Liver (tissue), 9 donors: ENCODE data around the gene ILKAP. TPM values are rescaled to one million over a fixed set of nuclear protein-coding genes. Genes with fewer than 3 reads are reported as not detected.
"Not testable (repeated sequence)": the region's sequence is repeated elsewhere in the genome, so short reads cannot be mapped to it uniquely, and the experiment has no call there.

Source experiments
- DNase-seq: peaks from one replicate; pipeline ENCODE4 v3.0.0-alpha.2; 2017; ENCODE audit warnings: low spot score
- H3K27ac ChIP-seq, 2 donors: one replicate each; pipeline ENCODE4 v1.7.0; 2013; ENCODE audit warnings: inconsistent platforms in 2 of 2, low read length in 2 of 2, control low read depth in 1 of 2, low read depth in 1 of 2, mild to moderate bottlenecking in 1 of 2
- H3K27me3 ChIP-seq, 4 donors: one replicate each; pipeline versions ENCODE4 v1.6.1 to v1.7.0; 2013; ENCODE audit warnings: low read length in 3 of 4, inconsistent platforms in 1 of 4, mild to moderate bottlenecking in 1 of 4, moderate library complexity in 1 of 4; ENCODE audit not compliant: control insufficient read depth in 4 of 4, insufficient read depth in 4 of 4
- H3K36me3 ChIP-seq, 4 donors: one replicate each; pipeline versions ENCODE4 v1.6.1 to v1.7.0; 2013; ENCODE audit warnings: low read length in 3 of 4, mild to moderate bottlenecking in 3 of 4, low read depth in 1 of 4, moderate library complexity in 1 of 4; ENCODE audit not compliant: control insufficient read depth in 4 of 4, insufficient read depth in 3 of 4
- H3K4me1 ChIP-seq, 4 donors: one replicate each; pipeline versions ENCODE4 v1.6.1 to v1.7.0; 2013; ENCODE audit warnings: low read length in 3 of 4, mild to moderate bottlenecking in 3 of 4, moderate library complexity in 1 of 4; ENCODE audit not compliant: control insufficient read depth in 4 of 4, insufficient read depth in 4 of 4
- H3K4me3 ChIP-seq, 3 donors: one replicate each; pipeline versions ENCODE4 v1.6.1 to v1.7.0; 2013; ENCODE audit warnings: low read length in 3 of 3, control low read depth in 1 of 3, low read depth in 1 of 3, mild to moderate bottlenecking in 1 of 3
- H3K9ac ChIP-seq, 2 donors: one replicate each; pipeline ENCODE4 v1.7.0; 2013; ENCODE audit warnings: low read length in 2 of 2, mild to moderate bottlenecking in 2 of 2, moderate library complexity in 2 of 2, control low read depth in 1 of 2, low read depth in 1 of 2
- H3K9me3 ChIP-seq, 4 donors: one replicate each; pipeline versions ENCODE4 v1.6.1 to v1.7.0; 2013; ENCODE audit warnings: low read length in 3 of 4; ENCODE audit not compliant: control insufficient read depth in 4 of 4
- ATF3 ChIP-seq: IDR thresholded peaks from 2 replicates; pipeline ENCODE4 v1.6.1; 2016; ENCODE audit warnings: antibody characterized with exemption
- EGR1 ChIP-seq, 2 donors: IDR thresholded peaks; 2 replicates each; pipeline ENCODE4 v1.6.1; 2016 to 2018; ENCODE audit warnings: antibody characterized with exemption in 2 of 2, low read depth in 2 of 2
- FOXA1 ChIP-seq: IDR thresholded peaks from 2 replicates; pipeline ENCODE4 v1.6.1; 2016; ENCODE audit warnings: antibody characterized with exemption
- FOXA2 ChIP-seq: IDR thresholded peaks from 2 replicates; pipeline ENCODE4 v1.6.1; 2016; ENCODE audit warnings: antibody characterized with exemption
- GABPA ChIP-seq, 2 donors: IDR thresholded peaks in 1 of 2; conservative IDR thresholded peaks in 1 of 2; 2 replicates each; pipeline ENCODE4 v1.6.1; 2016; ENCODE audit warnings: antibody characterized with exemption in 2 of 2, mild to moderate bottlenecking in 1 of 2, moderate library complexity in 1 of 2
- HNF4A ChIP-seq, 2 donors: conservative IDR thresholded peaks; 2 replicates each; pipeline ENCODE4 v1.6.1; 2016; ENCODE audit warnings: antibody characterized with exemption in 2 of 2, mild to moderate bottlenecking in 2 of 2
- JUND ChIP-seq, 2 donors: IDR thresholded peaks; 2 replicates each; pipeline ENCODE4 v1.6.1; 2016; ENCODE audit warnings: antibody characterized with exemption in 2 of 2
- NR2F2 ChIP-seq: IDR thresholded peaks from 2 replicates; pipeline ENCODE4 v1.6.1; 2016; ENCODE audit warnings: antibody characterized with exemption
- RAD21 ChIP-seq, 2 donors: IDR thresholded peaks; 2 replicates each; pipeline ENCODE4 v1.6.1; 2016; ENCODE audit warnings: antibody characterized with exemption in 2 of 2, mild to moderate bottlenecking in 2 of 2
- RXRA ChIP-seq, 2 donors: IDR thresholded peaks; 2 replicates each; pipeline ENCODE4 v1.6.1; 2017 to 2018; ENCODE audit warnings: antibody characterized with exemption in 2 of 2, mild to moderate bottlenecking in 1 of 2
- SP1 ChIP-seq: IDR thresholded peaks from 2 replicates; pipeline ENCODE4 v1.6.1; 2018; ENCODE audit warnings: antibody characterized with exemption, mild to moderate bottlenecking
- TAF1 ChIP-seq: conservative IDR thresholded peaks from 2 replicates; pipeline ENCODE4 v1.6.1; 2016; ENCODE audit warnings: antibody characterized with exemption, mild to moderate bottlenecking
- YY1 ChIP-seq: IDR thresholded peaks from 2 replicates; pipeline ENCODE4 v1.6.1; 2016; ENCODE audit warnings: antibody characterized with exemption, mild to moderate bottlenecking
- ZBTB33 ChIP-seq: IDR thresholded peaks from 2 replicates; pipeline ENCODE4 v1.6.1; 2016; ENCODE audit warnings: antibody characterized with exemption
- WGBS: extraction: QIAGEN DNeasy Blood & Tissue Kit; methylation state at CpG from one replicate; pipeline ENCODE4 v1.1.7; 2013; 5-methylcytosine and 5-hydroxymethylcytosine counted together
- polyA plus RNA-seq, 2 donors: library from polyadenylated mRNA; stranded (reverse) in 1 of 2; unstranded in 1 of 2; fragments of 200-250 nt in 1 of 2; fragments of >200 nt in 1 of 2; fragmentation: Nextera tagmentation in 1 of 2; extraction: Ambion mirVana in 1 of 2; gene quantifications; one replicate each; pipeline versions ENCODE4 v1.2.1 to v1.2.3, GENCODE V29; 2013 to 2015
- total RNA-seq, 2 donors: library from RNA; depleted of rRNA; stranded (reverse); fragments of >200 nt; gene quantifications; one replicate each; pipeline ENCODE4 v1.2.3, GENCODE V29; 2014
- TF ChIP-seq, protein P1 (sequence below): fragments of 150-350 bp; IDR thresholded peaks from 2 replicates; pipeline ENCODE4 v1.5.1; 2017; ENCODE audit warnings: improper control_type of control experiment, low read depth, low read length; ENCODE audit not compliant: missing input control
- donor health status: healthy.
- donor health status: healthy.
- donor health status: healthy.
- donor health status: healthy.
- donor health status: healthy.

The ILKAP gene
- total and polyA plus RNA-seq, 4 donors, result 15.0 to 21.1 (median 20.0) TPM

- 95% methylated on average over 2 of the region's 2 CpGs for WGBS
- no peaks in the 10 kb centered on the region for H3K9me3 ChIP-seq
- no peak overlapping the region for H3K9ac ChIP-seq
These were observed 29.8 kb downstream of the ILKAP start for GRCh38 chr2:238173692-238174091.

DNA sequence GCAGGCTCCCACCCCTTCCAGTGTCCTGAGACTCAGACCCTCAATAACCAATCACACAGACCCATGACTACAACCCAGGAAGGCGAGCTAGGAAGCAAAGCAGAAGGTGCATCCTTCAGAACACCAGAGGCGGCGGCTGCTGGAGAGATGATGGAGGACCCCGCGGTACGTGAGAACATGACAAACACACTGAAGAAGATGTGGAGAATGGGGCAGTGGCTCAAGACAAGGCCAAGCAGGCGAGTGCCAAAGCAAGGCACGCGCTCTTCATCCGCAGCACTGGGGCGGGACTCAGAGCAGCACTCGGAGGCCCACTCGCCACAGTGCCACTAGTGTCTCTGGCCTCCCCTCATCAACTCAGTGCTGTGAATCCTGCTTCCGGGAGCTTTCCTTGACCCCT is 31.1 kb downstream of the ILKAP start:
- Histone ChIP-seq H3K9me3 (no peaks in the 10 kb centered on the region), H3K27ac (no peak overlapping the region), H3K4me3 (no peak overlapping the region), H3K27me3 (no peaks in the 10 kb centered on the region), H3K36me3 (peaks cover 0 to 54% (median 22%) of the 10 kb centered on the region in 4 donors), H3K9ac (no peak overlapping the region), H3K4me1 (peaks cover 7 to 14% (median 11%) of the 10 kb centered on the region in 4 donors)
- WGBS, result 91% methylated on average over 14 of the region's 14 CpGs
- no peak for DNase-seq
- TF ChIP-seq FOXA1 (no peak), TAF1 (no peak), EGR1 (IDR thresholded peaks at IDR 0.05; ENCODE audit: low read depth in 2 of 2) (no peak), ZBTB33 (no peak), RXRA (IDR thresholded peaks at IDR 0.05) (no peak), NR2F2 (no peak), JUND (IDR thresholded peaks at IDR 0.05) (no peak), YY1 (no peak), SP1 (no peak), HNF4A (conservative IDR thresholded peaks at IDR 0.05) (no peak), ATF3 (no peak), RAD21 (IDR thresholded peaks at IDR 0.05) (no peak)

More at GRCh38 chr2:238173692-238174091, 29.8 kb downstream of the ILKAP start:
- no peak for DNase-seq
- H3K4me1 ChIP-seq, result peaks cover 7 to 14% (median 11%) of the 10 kb centered on the region in 4 donors
- TF ChIP-seq GABPA (IDR thresholded peaks at IDR 0.05 in 1 of 2, conservative IDR thresholded peaks at IDR 0.05 in 1 of 2) (no peak), FOXA2 (no peak)
- TF ChIP-seq, protein P1, sequence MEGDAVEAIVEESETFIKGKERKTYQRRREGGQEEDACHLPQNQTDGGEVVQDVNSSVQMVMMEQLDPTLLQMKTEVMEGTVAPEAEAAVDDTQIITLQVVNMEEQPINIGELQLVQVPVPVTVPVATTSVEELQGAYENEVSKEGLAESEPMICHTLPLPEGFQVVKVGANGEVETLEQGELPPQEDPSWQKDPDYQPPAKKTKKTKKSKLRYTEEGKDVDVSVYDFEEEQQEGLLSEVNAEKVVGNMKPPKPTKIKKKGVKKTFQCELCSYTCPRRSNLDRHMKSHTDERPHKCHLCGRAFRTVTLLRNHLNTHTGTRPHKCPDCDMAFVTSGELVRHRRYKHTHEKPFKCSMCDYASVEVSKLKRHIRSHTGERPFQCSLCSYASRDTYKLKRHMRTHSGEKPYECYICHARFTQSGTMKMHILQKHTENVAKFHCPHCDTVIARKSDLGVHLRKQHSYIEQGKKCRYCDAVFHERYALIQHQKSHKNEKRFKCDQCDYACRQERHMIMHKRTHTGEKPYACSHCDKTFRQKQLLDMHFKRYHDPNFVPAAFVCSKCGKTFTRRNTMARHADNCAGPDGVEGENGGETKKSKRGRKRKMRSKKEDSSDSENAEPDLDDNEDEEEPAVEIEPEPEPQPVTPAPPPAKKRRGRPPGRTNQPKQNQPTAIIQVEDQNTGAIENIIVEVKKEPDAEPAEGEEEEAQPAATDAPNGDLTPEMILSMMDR, result no peak
- no peak overlapping the region for H3K4me3 ChIP-seq
- no peaks in the 10 kb centered on the region for H3K27me3 ChIP-seq
- H3K36me3 ChIP-seq, result peaks cover 0 to 60% (median 32%) of the 10 kb centered on the region in 4 donors
- no peak overlapping the region for H3K27ac ChIP-seq

- WGBS, result 96% methylated on average over 9 of the region's 9 CpGs
- H3K9me3 ChIP-seq, result no peaks in the 10 kb centered on the region
- H3K4me3 ChIP-seq, result no peak overlapping the region
- no peak for DNase-seq
- H3K9ac ChIP-seq, result no peak overlapping the region
- H3K27me3 ChIP-seq, result no peaks in the 10 kb centered on the region
- peaks cover 7 to 14% (median 11%) of the 10 kb centered on the region in 4 donors for H3K4me1 ChIP-seq
- H3K27ac ChIP-seq, result no peak overlapping the region
- H3K36me3 ChIP-seq, result peaks cover 0 to 52% (median 19%) of the 10 kb centered on the region in 4 donors
- TF ChIP-seq ZBTB33 (no peak), EGR1 (IDR thresholded peaks at IDR 0.05; ENCODE audit: low read depth in 2 of 2) (no peak)
These were observed 31.8 kb downstream of the ILKAP start for GRCh38 chr2:238171575-238172187.

- not testable (repeated sequence) for H3K27me3 ChIP-seq, H3K9me3 ChIP-seq, H3K9ac ChIP-seq, H3K4me3 ChIP-seq, DNase-seq
- H3K36me3 ChIP-seq, result peaks cover 0 to 48% (median 18%) of the 10 kb centered on the region in 4 donors
- H3K4me1 ChIP-seq, result peaks cover 7 to 14% (median 11%) of the 10 kb centered on the region in 4 donors
- WGBS, result 90% methylated on average over 5 of the region's 5 CpGs
- peak overlapping the region; percentile 60 to 87 for H3K27ac ChIP-seq
These were observed 32.4 kb downstream of the ILKAP start for GRCh38 chr2:238171072-238171431.
